HCT116 (cell line): Measurements from ENCODE around the gene GPR107. TPM values are rescaled to one million over a fixed set of nuclear protein-coding genes. Genes with fewer than 3 reads are reported as not detected.

Experiments
- ATAC-seq: fragments of 200-7000 bp; cut with Tn5 transposase; 2 replicates; pipeline ENCODE4 v1.9.1; 2020; ENCODE audit warnings: mild to moderate bottlenecking, moderate library complexity
- BruUV-seq: library from RNA; stranded (reverse); fragments of 400-500 nt; replicated peaks from 2 replicates; lab custom pipeline; 2021; lab: Mats Ljungman, UMichigan
- CTCF ChIA-PET: fragments of 300-600 bp; sonication (Branson Sonifier 250); formaldehyde crosslinking; loops from one replicate; lab custom pipeline; 2021; ENCODE audit warnings: antibody characterized with exemption; lab: Charles Lee
- POLR2A ChIA-PET: fragments of 300-600, 350-600 bp; sonication (Branson Sonifier 250); formaldehyde crosslinking; loops from one replicate; lab custom pipeline; 2021; ENCODE audit warnings: antibody characterized with exemption; lab: Charles Lee
- RAD21 ChIA-PET, 2 experiments: fragments of 300-600 bp; sonication (Branson Sonifier 250); formaldehyde crosslinking; loops; one replicate each; lab custom pipeline; 2023; ENCODE audit warnings: low total read pairs in 2 of 2; ENCODE audit not compliant: uncharacterized antibody in 2 of 2, unreplicated experiment in 2 of 2, low non-redundant PET in 1 of 2; lab: Charles Lee
- DNase-seq: peaks from one replicate; pipeline ENCODE4 v3.0.0-alpha.2; 2010; ENCODE audit warnings: low read depth, low spot score
- H2AFZ ChIP-seq: fragments of 200-600 bp; shearing (Covaris generic), sonication (generic); 2 replicates; pipeline ENCODE4 v1.6.1; 2017; ENCODE audit warnings: low read depth, mixed run types, mixed read lengths, antibody characterized with exemption, low read length; ENCODE audit not compliant: poor library complexity, severe bottlenecking
- H3K27ac ChIP-seq: 2 replicates; pipeline ENCODE4 v1.5.1; 2012; ENCODE audit warnings: low read depth, low read length
- H3K27me3 ChIP-seq: fragments of 200-600 bp; sonication (generic); 2 replicates; pipeline ENCODE4 v1.6.1; 2016; ENCODE audit warnings: mixed run types, low read length, mixed read lengths; ENCODE audit not compliant: insufficient read depth
- H3K36me3 ChIP-seq, 2 experiments: fragments of 200-500 bp in 1 of 2; fragments of 200-600 bp in 1 of 2; sonication (Bioruptor generic) in 1 of 2; sonication (generic) in 1 of 2; 2 replicates each; pipeline versions ENCODE4 v1.5.1 to v1.6.1; 2014 to 2016; ENCODE audit warnings: low read length in 2 of 2, inconsistent platforms in 1 of 2, mixed read lengths in 1 of 2, mixed run types in 1 of 2; ENCODE audit not compliant: insufficient read depth in 2 of 2, control insufficient read depth in 1 of 2
- H3K4me1 ChIP-seq, 2 experiments: fragments of 200-600 bp in 1 of 2; sonication (generic) in 1 of 2; 2 replicates each; pipeline versions ENCODE4 v1.5.1 to v1.6.1; 2012 to 2017; ENCODE audit warnings: low read length in 2 of 2, inconsistent platforms in 1 of 2, mild to moderate bottlenecking in 1 of 2, mixed read lengths in 1 of 2, mixed run types in 1 of 2, moderate library complexity in 1 of 2; ENCODE audit not compliant: insufficient read depth in 2 of 2, control insufficient read depth in 1 of 2
- H3K4me2 ChIP-seq: fragments of 200-600 bp; sonication (generic); 2 replicates; pipeline ENCODE4 v1.6.1; 2017; ENCODE audit warnings: mixed run types, low read length, mixed read lengths
- H3K4me3 ChIP-seq, 2 experiments: fragments of 200-600 bp in 1 of 2; sonication (generic) in 1 of 2; replicated peaks in 1 of 2; 2 replicates each; pipeline ENCODE4 v1.5.1; 2011 to 2016; ENCODE audit warnings: low read length in 2 of 2, control low read depth in 1 of 2, low read depth in 1 of 2, mild to moderate bottlenecking in 1 of 2, mixed read lengths in 1 of 2, mixed run types in 1 of 2
- H3K79me2 ChIP-seq: fragments of 200-600 bp; sonication (generic); 2 replicates; pipeline ENCODE4 v1.6.1; 2017; ENCODE audit warnings: mild to moderate bottlenecking, mixed run types, low read length, moderate library complexity, mixed read lengths; ENCODE audit not compliant: insufficient read depth
- H3K9ac ChIP-seq: fragments of 200-600 bp; sonication (generic); 2 replicates; pipeline ENCODE4 v1.6.1; 2016; ENCODE audit warnings: low read length, mixed read lengths
- H3K9me2 ChIP-seq: fragments of 200-600 bp; sonication (generic), shearing (Covaris generic); 2 replicates; pipeline ENCODE4 v1.6.1; 2017; ENCODE audit warnings: mixed run types, mild to moderate bottlenecking, moderate library complexity; ENCODE audit not compliant: insufficient read depth
- H3K9me3 ChIP-seq, 2 experiments: fragments of 200-500 bp in 1 of 2; fragments of 200-600 bp in 1 of 2; sonication (Bioruptor generic) in 1 of 2; sonication (generic) in 1 of 2; 2 replicates each; pipeline ENCODE4 v1.6.1; 2014 to 2017; ENCODE audit warnings: low read length in 2 of 2, mixed read lengths in 2 of 2, inconsistent platforms in 1 of 2, low read depth in 1 of 2, mild to moderate bottlenecking in 1 of 2, mixed run types in 1 of 2, moderate library complexity in 1 of 2; ENCODE audit not compliant: control insufficient read depth in 1 of 2, insufficient read depth in 1 of 2
- H4K20me1 ChIP-seq: fragments of 200-600 bp; sonication (generic), shearing (Covaris generic); 2 replicates; pipeline ENCODE4 v1.6.1; 2017; ENCODE audit warnings: mixed run types, mild to moderate bottlenecking, moderate library complexity; ENCODE audit not compliant: insufficient read depth
- CBX3 ChIP-seq: IDR thresholded peaks from 2 replicates; pipeline ENCODE4 v1.6.1; 2012; ENCODE audit warnings: low read depth
- EGR1 ChIP-seq: IDR thresholded peaks from 2 replicates; pipeline ENCODE4 v1.6.1; 2012; ENCODE audit warnings: low read depth
- ELF1 ChIP-seq: IDR thresholded peaks from 2 replicates; pipeline ENCODE4 v1.6.1; 2012; ENCODE audit warnings: low read depth, borderline replicate concordance
- EZH2 ChIP-seq: fragments of 200-600 bp; sonication (generic); IDR thresholded peaks from 2 replicates; pipeline ENCODE4 v1.6.1; 2017; ENCODE audit warnings: antibody characterized with exemption, mixed run types
- EZH2phosphoT487 ChIP-seq: fragments of 200-600 bp; IDR thresholded peaks from 2 replicates; pipeline ENCODE4 v1.6.1; 2018; ENCODE audit warnings: antibody characterized with exemption, borderline replicate concordance
- FOSL1 ChIP-seq: IDR thresholded peaks from 2 replicates; pipeline ENCODE4 v1.6.1; 2012; ENCODE audit warnings: low read depth
- JUND ChIP-seq: IDR thresholded peaks from 2 replicates; pipeline ENCODE4 v1.6.1; 2012
- SIN3A ChIP-seq: IDR thresholded peaks from 2 replicates; pipeline ENCODE4 v1.6.1; 2012; ENCODE audit warnings: low read depth
- SRF ChIP-seq: IDR thresholded peaks from 2 replicates; pipeline ENCODE4 v1.6.1; 2012; ENCODE audit warnings: low read depth
- TCF7L2 ChIP-seq: IDR thresholded peaks from 2 replicates; pipeline ENCODE4 v1.7.0; 2011; ENCODE audit warnings: borderline replicate concordance, inconsistent platforms; ENCODE audit not compliant: insufficient read depth, insufficient read length; ENCODE audit errors: extremely low read depth
- YY1 ChIP-seq: IDR thresholded peaks from 2 replicates; pipeline ENCODE4 v1.6.1; 2011; ENCODE audit warnings: low read length, low read depth, moderate library complexity, mild to moderate bottlenecking; ENCODE audit not compliant: insufficient replicate concordance; ENCODE audit errors: extremely low read depth
- intact Hi-C: fragments of 100-400 bp; cut with micrococcal nuclease; formaldehyde crosslinking; loops from 2 replicates; pipeline ENCODE4 v1.10.0; 2022
- total RNA-seq: library from RNA; stranded (reverse); gene quantifications from one replicate; pipeline ENCODE4 v1.2.1, GENCODE V29; 2021; ENCODE audit not compliant: unreplicated experiment
- TF ChIP-seq, protein P1 (sequence below), 3 experiments: fragments of 200-600 bp in 1 of 3; sonication (generic) in 1 of 3; IDR thresholded peaks in 2 of 3; conservative IDR thresholded peaks in 1 of 3; 2 replicates each; pipeline ENCODE4 v1.5.1; 2012 to 2017; ENCODE audit warnings: low read depth in 2 of 3, low read length in 2 of 3, antibody characterized with exemption in 1 of 3, borderline replicate concordance in 1 of 3, control low read depth in 1 of 3, mild to moderate bottlenecking in 1 of 3, mixed read lengths in 1 of 3, mixed run types in 1 of 3, moderate library complexity in 1 of 3; ENCODE audit not compliant: insufficient read depth in 1 of 3
- TF ChIP-seq, protein P2 (sequence below): IDR thresholded peaks from 2 replicates; pipeline ENCODE4 v1.6.1; 2012
- TF ChIP-seq, protein P3 (sequence below): IDR thresholded peaks from 2 replicates; pipeline ENCODE4 v1.6.1; 2012
- TF ChIP-seq, protein P4 (sequence below): IDR thresholded peaks from 2 replicates; pipeline ENCODE4 v1.6.1; 2012; ENCODE audit warnings: low read depth

The GPR107 gene
- total RNA-seq, 1 experiment from 2014 or later: 32.5 TPM

DNA sequence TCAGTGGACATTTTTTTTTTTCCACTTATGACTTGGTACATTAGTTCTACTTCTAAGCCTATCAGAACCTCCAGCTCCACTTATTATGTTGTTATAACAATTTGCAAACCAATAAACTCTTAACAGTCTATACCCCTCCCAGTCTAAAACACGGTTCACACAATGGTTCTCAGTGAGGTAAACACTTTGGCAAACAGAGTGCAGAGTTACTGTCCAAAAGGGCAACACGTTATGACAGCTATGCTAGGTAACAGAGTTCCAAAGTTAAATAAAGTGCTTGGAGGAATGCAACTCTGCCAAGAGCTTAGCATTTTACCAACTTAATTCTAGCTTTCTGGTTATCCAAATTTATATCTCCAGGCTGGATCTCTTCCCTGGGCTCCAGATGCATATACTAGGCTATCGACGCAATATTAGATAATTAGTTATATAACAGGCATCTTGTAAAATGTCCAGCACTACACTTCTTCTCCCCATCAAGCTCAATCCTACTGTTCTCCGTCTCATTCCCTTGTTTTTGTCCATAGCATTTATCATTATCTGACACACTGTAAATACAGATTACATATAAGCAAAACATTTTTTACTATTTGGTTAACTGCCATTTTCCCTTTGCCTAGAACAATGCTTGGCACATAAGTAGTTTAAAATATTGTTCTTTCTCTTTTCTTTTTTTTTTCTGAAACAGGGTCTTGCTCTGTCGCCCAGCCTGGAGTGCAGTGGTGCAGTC, 25.0 kb upstream of the GPR107 start:
- H3K79me2 ChIP-seq: peaks cover 7% of the 10 kb centered on the region; the same call in 1 of the 2 replicates
- ATAC-seq (no peak), DNase-seq (no peak)
- ChIA-PET CTCF (no interaction called here), POLR2A (no interaction called here), RAD21 (no interaction called here)
- no peak overlapping the region for H3K4me2 ChIP-seq
- no peaks in the 10 kb centered on the region for H3K9me2 ChIP-seq
- H3K4me3 ChIP-seq: no peak overlapping the region
- BruUV-seq: no TSS peak
- H3K9ac ChIP-seq: no peak overlapping the region
- H4K20me1 ChIP-seq: peaks cover 3% of the 10 kb centered on the region; the same call in 1 of the 2 replicates
- H3K27me3 ChIP-seq: no peaks in the 10 kb centered on the region
- no peak overlapping the region for H3K27ac ChIP-seq
- H3K4me1 ChIP-seq: peaks cover 17 to 28% of the 10 kb centered on the region in 2 experiments
- no peaks in the 10 kb centered on the region for H3K9me3 ChIP-seq
- no peak overlapping the region for H2AFZ ChIP-seq
- intact Hi-C loops: no loop called here
- TF ChIP-seq SRF: no peak
- TF ChIP-seq ELF1: no peak
- no peak for TF ChIP-seq TCF7L2
- no peak for TF ChIP-seq EZH2
- no peak for TF ChIP-seq FOSL1
- TF ChIP-seq, protein P1, sequence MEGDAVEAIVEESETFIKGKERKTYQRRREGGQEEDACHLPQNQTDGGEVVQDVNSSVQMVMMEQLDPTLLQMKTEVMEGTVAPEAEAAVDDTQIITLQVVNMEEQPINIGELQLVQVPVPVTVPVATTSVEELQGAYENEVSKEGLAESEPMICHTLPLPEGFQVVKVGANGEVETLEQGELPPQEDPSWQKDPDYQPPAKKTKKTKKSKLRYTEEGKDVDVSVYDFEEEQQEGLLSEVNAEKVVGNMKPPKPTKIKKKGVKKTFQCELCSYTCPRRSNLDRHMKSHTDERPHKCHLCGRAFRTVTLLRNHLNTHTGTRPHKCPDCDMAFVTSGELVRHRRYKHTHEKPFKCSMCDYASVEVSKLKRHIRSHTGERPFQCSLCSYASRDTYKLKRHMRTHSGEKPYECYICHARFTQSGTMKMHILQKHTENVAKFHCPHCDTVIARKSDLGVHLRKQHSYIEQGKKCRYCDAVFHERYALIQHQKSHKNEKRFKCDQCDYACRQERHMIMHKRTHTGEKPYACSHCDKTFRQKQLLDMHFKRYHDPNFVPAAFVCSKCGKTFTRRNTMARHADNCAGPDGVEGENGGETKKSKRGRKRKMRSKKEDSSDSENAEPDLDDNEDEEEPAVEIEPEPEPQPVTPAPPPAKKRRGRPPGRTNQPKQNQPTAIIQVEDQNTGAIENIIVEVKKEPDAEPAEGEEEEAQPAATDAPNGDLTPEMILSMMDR (IDR thresholded peaks at IDR 0.05 in 2 of 3, conservative IDR thresholded peaks at IDR 0.05 in 1 of 3; ENCODE audit: borderline replicate concordance in 1 of 3, insufficient read depth in 1 of 3, low read depth in 2 of 3, low read length in 2 of 3): no peak
- no peak for TF ChIP-seq JUND
- no peak for TF ChIP-seq CBX3
- TF ChIP-seq, protein P2, sequence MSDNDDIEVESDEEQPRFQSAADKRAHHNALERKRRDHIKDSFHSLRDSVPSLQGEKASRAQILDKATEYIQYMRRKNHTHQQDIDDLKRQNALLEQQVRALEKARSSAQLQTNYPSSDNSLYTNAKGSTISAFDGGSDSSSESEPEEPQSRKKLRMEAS: no peak
- no peak for TF ChIP-seq SIN3A
- TF ChIP-seq EZH2phosphoT487: no peak
- TF ChIP-seq EGR1: no peak
- TF ChIP-seq YY1: no peak
- TF ChIP-seq, protein P3, sequence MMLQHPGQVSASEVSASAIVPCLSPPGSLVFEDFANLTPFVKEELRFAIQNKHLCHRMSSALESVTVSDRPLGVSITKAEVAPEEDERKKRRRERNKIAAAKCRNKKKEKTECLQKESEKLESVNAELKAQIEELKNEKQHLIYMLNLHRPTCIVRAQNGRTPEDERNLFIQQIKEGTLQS: no peak
- TF ChIP-seq, protein P4, sequence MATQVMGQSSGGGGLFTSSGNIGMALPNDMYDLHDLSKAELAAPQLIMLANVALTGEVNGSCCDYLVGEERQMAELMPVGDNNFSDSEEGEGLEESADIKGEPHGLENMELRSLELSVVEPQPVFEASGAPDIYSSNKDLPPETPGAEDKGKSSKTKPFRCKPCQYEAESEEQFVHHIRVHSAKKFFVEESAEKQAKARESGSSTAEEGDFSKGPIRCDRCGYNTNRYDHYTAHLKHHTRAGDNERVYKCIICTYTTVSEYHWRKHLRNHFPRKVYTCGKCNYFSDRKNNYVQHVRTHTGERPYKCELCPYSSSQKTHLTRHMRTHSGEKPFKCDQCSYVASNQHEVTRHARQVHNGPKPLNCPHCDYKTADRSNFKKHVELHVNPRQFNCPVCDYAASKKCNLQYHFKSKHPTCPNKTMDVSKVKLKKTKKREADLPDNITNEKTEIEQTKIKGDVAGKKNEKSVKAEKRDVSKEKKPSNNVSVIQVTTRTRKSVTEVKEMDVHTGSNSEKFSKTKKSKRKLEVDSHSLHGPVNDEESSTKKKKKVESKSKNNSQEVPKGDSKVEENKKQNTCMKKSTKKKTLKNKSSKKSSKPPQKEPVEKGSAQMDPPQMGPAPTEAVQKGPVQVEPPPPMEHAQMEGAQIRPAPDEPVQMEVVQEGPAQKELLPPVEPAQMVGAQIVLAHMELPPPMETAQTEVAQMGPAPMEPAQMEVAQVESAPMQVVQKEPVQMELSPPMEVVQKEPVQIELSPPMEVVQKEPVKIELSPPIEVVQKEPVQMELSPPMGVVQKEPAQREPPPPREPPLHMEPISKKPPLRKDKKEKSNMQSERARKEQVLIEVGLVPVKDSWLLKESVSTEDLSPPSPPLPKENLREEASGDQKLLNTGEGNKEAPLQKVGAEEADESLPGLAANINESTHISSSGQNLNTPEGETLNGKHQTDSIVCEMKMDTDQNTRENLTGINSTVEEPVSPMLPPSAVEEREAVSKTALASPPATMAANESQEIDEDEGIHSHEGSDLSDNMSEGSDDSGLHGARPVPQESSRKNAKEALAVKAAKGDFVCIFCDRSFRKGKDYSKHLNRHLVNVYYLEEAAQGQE: no peak
- H3K36me3 ChIP-seq: no peaks in the 10 kb centered on the region
